ENCODE measurements around the gene RTL10. TPM values are rescaled to one million over a fixed set of nuclear protein-coding genes. Genes with fewer than 3 reads are reported as not detected.

The RTL10 gene
- total and polyA plus RNA-seq, 8 donors, result 3.7 to 12.4 (median 8.6) TPM

DNA sequence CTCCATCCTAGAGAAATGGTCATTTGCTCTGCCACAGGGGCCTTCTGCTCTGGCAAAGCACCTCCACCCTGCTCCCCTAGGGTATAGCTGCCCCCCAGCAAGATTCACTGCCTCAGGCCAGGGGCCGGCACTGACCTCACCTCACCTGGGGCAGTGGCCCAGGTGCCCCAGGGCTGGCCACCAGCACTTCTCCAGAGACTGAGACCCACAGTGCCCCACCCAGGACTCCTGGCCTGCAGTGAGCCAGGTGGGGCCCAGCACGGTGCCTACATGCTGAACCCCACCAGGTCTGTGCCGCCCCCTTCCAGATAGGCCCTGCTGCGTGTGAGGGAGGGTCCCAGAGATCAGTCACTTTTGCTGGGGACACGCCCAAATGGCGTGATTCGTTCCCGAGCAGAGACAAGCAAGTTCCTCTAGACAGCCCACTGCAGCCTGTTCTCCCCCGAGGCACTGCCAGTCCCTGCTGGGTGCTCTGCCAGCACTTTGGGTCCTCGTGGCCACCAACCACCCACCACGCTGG is 10.8 kb downstream of the RTL10 start:
- ATAC-seq (peak in 2 of 4 donors; percentile 6 to 20), FAIRE-seq (no peak)
- TF ChIP-seq, protein P1, sequence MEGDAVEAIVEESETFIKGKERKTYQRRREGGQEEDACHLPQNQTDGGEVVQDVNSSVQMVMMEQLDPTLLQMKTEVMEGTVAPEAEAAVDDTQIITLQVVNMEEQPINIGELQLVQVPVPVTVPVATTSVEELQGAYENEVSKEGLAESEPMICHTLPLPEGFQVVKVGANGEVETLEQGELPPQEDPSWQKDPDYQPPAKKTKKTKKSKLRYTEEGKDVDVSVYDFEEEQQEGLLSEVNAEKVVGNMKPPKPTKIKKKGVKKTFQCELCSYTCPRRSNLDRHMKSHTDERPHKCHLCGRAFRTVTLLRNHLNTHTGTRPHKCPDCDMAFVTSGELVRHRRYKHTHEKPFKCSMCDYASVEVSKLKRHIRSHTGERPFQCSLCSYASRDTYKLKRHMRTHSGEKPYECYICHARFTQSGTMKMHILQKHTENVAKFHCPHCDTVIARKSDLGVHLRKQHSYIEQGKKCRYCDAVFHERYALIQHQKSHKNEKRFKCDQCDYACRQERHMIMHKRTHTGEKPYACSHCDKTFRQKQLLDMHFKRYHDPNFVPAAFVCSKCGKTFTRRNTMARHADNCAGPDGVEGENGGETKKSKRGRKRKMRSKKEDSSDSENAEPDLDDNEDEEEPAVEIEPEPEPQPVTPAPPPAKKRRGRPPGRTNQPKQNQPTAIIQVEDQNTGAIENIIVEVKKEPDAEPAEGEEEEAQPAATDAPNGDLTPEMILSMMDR (IDR thresholded peaks at IDR 0.05), result no peak

DNA sequence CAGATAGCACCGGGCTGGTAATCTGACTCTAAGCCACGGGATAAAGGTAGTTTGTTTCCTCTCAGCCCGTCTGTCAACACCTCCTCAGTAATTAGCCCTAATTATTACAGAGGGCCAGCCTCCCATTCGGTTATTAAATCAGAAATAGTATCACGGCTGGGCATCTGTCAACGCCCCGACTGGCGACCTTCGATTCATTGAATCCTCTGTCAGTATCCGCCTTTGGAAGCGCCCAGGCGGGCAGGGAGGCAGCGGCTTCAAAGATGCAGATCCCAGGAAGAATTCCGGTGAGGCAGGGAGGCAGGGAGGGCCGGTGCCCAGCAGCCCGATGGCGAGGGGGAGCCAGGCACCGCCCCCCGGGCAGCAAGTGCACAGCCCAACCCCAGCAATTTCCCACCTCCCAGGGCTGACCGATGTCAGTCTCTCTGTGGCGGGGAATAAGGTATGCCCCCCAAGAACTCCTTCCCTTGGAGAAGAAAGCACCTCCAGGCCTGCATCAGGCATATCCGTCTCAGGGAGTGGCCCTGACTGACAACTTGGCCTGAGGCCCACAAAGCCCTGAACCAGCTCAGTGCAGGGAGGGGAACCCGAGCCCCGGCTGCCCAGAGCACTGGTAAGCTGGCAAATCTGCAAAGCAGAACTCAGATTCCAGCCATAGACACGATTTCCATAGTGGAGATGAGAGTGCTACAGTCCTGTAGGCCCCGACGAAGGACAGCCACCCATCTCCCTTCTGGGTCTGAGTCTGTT is 11.4 kb downstream of the RTL10 start:
- intact Hi-C loops (cut with DNase I), result no loop called here
- FAIRE-seq, result no peak
- H3K27me3 ChIP-seq, result no peaks in the 10 kb centered on the region
- H3K4me1 ChIP-seq, result no peaks in the 10 kb centered on the region
- no peaks in the 10 kb centered on the region for H3K9me3 ChIP-seq
- DNase-seq, result no peak
- no peaks in the 10 kb centered on the region for H3K36me3 ChIP-seq
- H3K4me3 ChIP-seq, result no peak overlapping the region
- no peak overlapping the region for H3K27ac ChIP-seq
- peak in 1 of 4 donors; percentile 20 for ATAC-seq
- 69 to 70% methylated on average over 27 of the region's 27 CpGs for WGBS, 2 donors
- TF ChIP-seq, protein P1 (IDR thresholded peaks at IDR 0.05), result no peak

More for the DNA sequence above, 10.8 kb downstream of the RTL10 start:
- peak in 1 of 6 donors; percentile 62 for DNase-seq
- Histone ChIP-seq H3K36me3 (no peaks in the 10 kb centered on the region), H3K27me3 (no peaks in the 10 kb centered on the region), H3K4me1 (peaks cover 0 to 5% (median 4%) of the 10 kb centered on the region in 3 donors), H3K9me3 (no peaks in the 10 kb centered on the region), H3K27ac (peak overlapping the region in 1 of 4 donors; percentile 33), H3K4me3 (no peak overlapping the region)
- WGBS, 2 donors, result 86 to 88% methylated on average over 11 of the region's 11 CpGs
- intact Hi-C loops (cut with DNase I), result no loop called here

DNA sequence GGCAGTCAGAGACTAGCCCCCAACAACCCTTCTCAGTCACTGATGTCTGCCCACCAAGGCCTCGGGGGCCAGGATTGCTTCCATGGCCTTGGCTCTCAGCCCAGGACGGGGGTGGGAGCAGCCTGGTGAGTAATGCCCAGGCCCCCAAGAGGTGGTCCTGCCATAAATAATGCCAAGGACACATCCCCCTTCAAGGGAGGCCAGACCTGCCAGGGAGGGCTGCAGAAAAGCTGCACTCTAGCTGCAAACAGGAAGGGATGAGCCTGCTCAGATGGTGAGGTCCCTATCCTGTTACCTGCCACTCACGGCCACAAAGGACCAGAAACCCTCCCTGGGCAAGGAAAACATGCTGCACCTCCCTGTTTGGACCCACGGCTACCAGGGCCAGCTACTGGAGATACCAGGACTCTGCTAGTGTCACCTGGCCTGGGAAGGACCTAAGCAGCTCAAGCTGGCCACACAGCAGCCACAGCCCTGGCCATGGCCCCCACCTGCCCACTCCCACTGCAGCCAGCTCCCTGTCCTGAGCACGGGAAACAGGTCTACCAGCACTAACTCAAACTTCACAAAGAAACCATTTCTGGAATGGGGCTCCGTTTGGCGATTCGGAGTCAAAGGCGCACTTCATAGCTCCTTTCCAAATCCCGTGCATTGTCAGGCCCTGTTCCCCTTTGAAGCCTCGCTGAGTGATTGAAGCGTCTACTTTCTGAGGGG is 12.1 kb downstream of the RTL10 start:
- no peak for ATAC-seq
- Histone ChIP-seq H3K36me3 (no peaks in the 10 kb centered on the region), H3K27me3 (no peaks in the 10 kb centered on the region), H3K4me3 (no peak overlapping the region), H3K27ac (no peak overlapping the region), H3K4me1 (no peaks in the 10 kb centered on the region), H3K9me3 (no peaks in the 10 kb centered on the region)
- intact Hi-C loops (cut with DNase I), result no loop called here
- TF ChIP-seq, protein P1 (IDR thresholded peaks at IDR 0.05), result no peak
- 85 to 86% methylated on average over 12 of the region's 12 CpGs for WGBS, 2 donors
- FAIRE-seq, result no peak
- DNase-seq, result no peak

GRCh38 chr22:19841641-19842392 is 12.9 kb downstream of the RTL10 start:
- FAIRE-seq, result no peak
- DNase-seq, result no peak

More at GRCh38 chr22:19841641-19842392, 12.9 kb downstream of the RTL10 start:
- intact Hi-C loops (cut with DNase I), result no loop called here
- H3K4me3 ChIP-seq, result no peak overlapping the region
- no peaks in the 10 kb centered on the region for H3K9me3 ChIP-seq
- no peaks in the 10 kb centered on the region for H3K36me3 ChIP-seq
- H3K27ac ChIP-seq, result no peak overlapping the region
- H3K4me1 ChIP-seq, result no peaks in the 10 kb centered on the region
- TF ChIP-seq, protein P1 (IDR thresholded peaks at IDR 0.05), result no peak
- no peak for ATAC-seq
- WGBS, 2 donors, result 88 to 89% methylated on average over 8 of the region's 8 CpGs
- no peaks in the 10 kb centered on the region for H3K27me3 ChIP-seq
